HCT116 (cell line): Measurements from ENCODE around the gene TMCC1. TPM values are rescaled to one million over a fixed set of nuclear protein-coding genes. Genes with fewer than 3 reads are reported as not detected.

Experiments
- ATAC-seq: fragments of 200-7000 bp; cut with Tn5 transposase; 2 replicates; pipeline ENCODE4 v1.9.1; 2020; ENCODE audit warnings: mild to moderate bottlenecking, moderate library complexity
- BruUV-seq: library from RNA; stranded (reverse); fragments of 400-500 nt; replicated peaks from 2 replicates; lab custom pipeline; 2021; lab: Mats Ljungman, UMichigan
- CTCF ChIA-PET: fragments of 300-600 bp; sonication (Branson Sonifier 250); formaldehyde crosslinking; loops from one replicate; lab custom pipeline; 2021; ENCODE audit warnings: antibody characterized with exemption; lab: Charles Lee
- POLR2A ChIA-PET: fragments of 300-600, 350-600 bp; sonication (Branson Sonifier 250); formaldehyde crosslinking; loops from one replicate; lab custom pipeline; 2021; ENCODE audit warnings: antibody characterized with exemption; lab: Charles Lee
- RAD21 ChIA-PET, 2 experiments: fragments of 300-600 bp; sonication (Branson Sonifier 250); formaldehyde crosslinking; loops; one replicate each; lab custom pipeline; 2023; ENCODE audit warnings: low total read pairs in 2 of 2; ENCODE audit not compliant: uncharacterized antibody in 2 of 2, unreplicated experiment in 2 of 2, low non-redundant PET in 1 of 2; lab: Charles Lee
- DNase-seq: peaks from one replicate; pipeline ENCODE4 v3.0.0-alpha.2; 2010; ENCODE audit warnings: low read depth, low spot score
- H2AFZ ChIP-seq: fragments of 200-600 bp; shearing (Covaris generic), sonication (generic); 2 replicates; pipeline ENCODE4 v1.6.1; 2017; ENCODE audit warnings: low read depth, mixed run types, mixed read lengths, antibody characterized with exemption, low read length; ENCODE audit not compliant: poor library complexity, severe bottlenecking
- H3K27ac ChIP-seq: 2 replicates; pipeline ENCODE4 v1.5.1; 2012; ENCODE audit warnings: low read depth, low read length
- H3K27me3 ChIP-seq: fragments of 200-600 bp; sonication (generic); 2 replicates; pipeline ENCODE4 v1.6.1; 2016; ENCODE audit warnings: mixed run types, low read length, mixed read lengths; ENCODE audit not compliant: insufficient read depth
- H3K36me3 ChIP-seq, 2 experiments: fragments of 200-500 bp in 1 of 2; fragments of 200-600 bp in 1 of 2; sonication (Bioruptor generic) in 1 of 2; sonication (generic) in 1 of 2; 2 replicates each; pipeline versions ENCODE4 v1.5.1 to v1.6.1; 2014 to 2016; ENCODE audit warnings: low read length in 2 of 2, inconsistent platforms in 1 of 2, mixed read lengths in 1 of 2, mixed run types in 1 of 2; ENCODE audit not compliant: insufficient read depth in 2 of 2, control insufficient read depth in 1 of 2
- H3K4me1 ChIP-seq, 2 experiments: fragments of 200-600 bp in 1 of 2; sonication (generic) in 1 of 2; 2 replicates each; pipeline versions ENCODE4 v1.5.1 to v1.6.1; 2012 to 2017; ENCODE audit warnings: low read length in 2 of 2, inconsistent platforms in 1 of 2, mild to moderate bottlenecking in 1 of 2, mixed read lengths in 1 of 2, mixed run types in 1 of 2, moderate library complexity in 1 of 2; ENCODE audit not compliant: insufficient read depth in 2 of 2, control insufficient read depth in 1 of 2
- H3K4me2 ChIP-seq: fragments of 200-600 bp; sonication (generic); 2 replicates; pipeline ENCODE4 v1.6.1; 2017; ENCODE audit warnings: mixed run types, low read length, mixed read lengths
- H3K4me3 ChIP-seq, 2 experiments: fragments of 200-600 bp in 1 of 2; sonication (generic) in 1 of 2; replicated peaks in 1 of 2; 2 replicates each; pipeline ENCODE4 v1.5.1; 2011 to 2016; ENCODE audit warnings: low read length in 2 of 2, control low read depth in 1 of 2, low read depth in 1 of 2, mild to moderate bottlenecking in 1 of 2, mixed read lengths in 1 of 2, mixed run types in 1 of 2
- H3K79me2 ChIP-seq: fragments of 200-600 bp; sonication (generic); 2 replicates; pipeline ENCODE4 v1.6.1; 2017; ENCODE audit warnings: mild to moderate bottlenecking, mixed run types, low read length, moderate library complexity, mixed read lengths; ENCODE audit not compliant: insufficient read depth
- H3K9ac ChIP-seq: fragments of 200-600 bp; sonication (generic); 2 replicates; pipeline ENCODE4 v1.6.1; 2016; ENCODE audit warnings: low read length, mixed read lengths
- H3K9me2 ChIP-seq: fragments of 200-600 bp; sonication (generic), shearing (Covaris generic); 2 replicates; pipeline ENCODE4 v1.6.1; 2017; ENCODE audit warnings: mixed run types, mild to moderate bottlenecking, moderate library complexity; ENCODE audit not compliant: insufficient read depth
- H3K9me3 ChIP-seq, 2 experiments: fragments of 200-500 bp in 1 of 2; fragments of 200-600 bp in 1 of 2; sonication (Bioruptor generic) in 1 of 2; sonication (generic) in 1 of 2; 2 replicates each; pipeline ENCODE4 v1.6.1; 2014 to 2017; ENCODE audit warnings: low read length in 2 of 2, mixed read lengths in 2 of 2, inconsistent platforms in 1 of 2, low read depth in 1 of 2, mild to moderate bottlenecking in 1 of 2, mixed run types in 1 of 2, moderate library complexity in 1 of 2; ENCODE audit not compliant: control insufficient read depth in 1 of 2, insufficient read depth in 1 of 2
- H4K20me1 ChIP-seq: fragments of 200-600 bp; sonication (generic), shearing (Covaris generic); 2 replicates; pipeline ENCODE4 v1.6.1; 2017; ENCODE audit warnings: mixed run types, mild to moderate bottlenecking, moderate library complexity; ENCODE audit not compliant: insufficient read depth
- ATF3 ChIP-seq: IDR thresholded peaks from 2 replicates; pipeline ENCODE4 v1.6.1; 2012
- CBX3 ChIP-seq: IDR thresholded peaks from 2 replicates; pipeline ENCODE4 v1.6.1; 2012; ENCODE audit warnings: low read depth
- CEBPB ChIP-seq: IDR thresholded peaks from 2 replicates; pipeline ENCODE4 v1.6.1; 2012; ENCODE audit warnings: low read depth
- CTCF ChIP-seq, 3 experiments: fragments of 200-600 bp in 1 of 3; sonication (generic) in 1 of 3; IDR thresholded peaks in 2 of 3; conservative IDR thresholded peaks in 1 of 3; 2 replicates each; pipeline ENCODE4 v1.5.1; 2012 to 2017; ENCODE audit warnings: low read depth in 2 of 3, low read length in 2 of 3, antibody characterized with exemption in 1 of 3, borderline replicate concordance in 1 of 3, control low read depth in 1 of 3, mild to moderate bottlenecking in 1 of 3, mixed read lengths in 1 of 3, mixed run types in 1 of 3, moderate library complexity in 1 of 3; ENCODE audit not compliant: insufficient read depth in 1 of 3
- EGR1 ChIP-seq: IDR thresholded peaks from 2 replicates; pipeline ENCODE4 v1.6.1; 2012; ENCODE audit warnings: low read depth
- EZH2 ChIP-seq: fragments of 200-600 bp; sonication (generic); IDR thresholded peaks from 2 replicates; pipeline ENCODE4 v1.6.1; 2017; ENCODE audit warnings: antibody characterized with exemption, mixed run types
- EZH2phosphoT487 ChIP-seq: fragments of 200-600 bp; IDR thresholded peaks from 2 replicates; pipeline ENCODE4 v1.6.1; 2018; ENCODE audit warnings: antibody characterized with exemption, borderline replicate concordance
- JUND ChIP-seq: IDR thresholded peaks from 2 replicates; pipeline ENCODE4 v1.6.1; 2012
- MAX ChIP-seq: IDR thresholded peaks from 2 replicates; pipeline ENCODE4 v1.6.1; 2012
- POLR2AphosphoS5 ChIP-seq: IDR thresholded peaks from 2 replicates; pipeline ENCODE4 v1.6.1; 2011; ENCODE audit warnings: mild to moderate bottlenecking, low read depth, low read length, moderate library complexity
- SP1 ChIP-seq: IDR thresholded peaks from 2 replicates; pipeline ENCODE4 v1.6.1; 2012; ENCODE audit warnings: low read depth
- YY1 ChIP-seq: IDR thresholded peaks from 2 replicates; pipeline ENCODE4 v1.6.1; 2011; ENCODE audit warnings: low read length, low read depth, moderate library complexity, mild to moderate bottlenecking; ENCODE audit not compliant: insufficient replicate concordance; ENCODE audit errors: extremely low read depth
- ZBTB33 ChIP-seq: IDR thresholded peaks from 2 replicates; pipeline ENCODE4 v1.6.1; 2011; ENCODE audit warnings: mild to moderate bottlenecking, low read length, moderate library complexity; ENCODE audit not compliant: insufficient replicate concordance; ENCODE audit errors: extremely low read depth
- ZFX ChIP-seq: fragments of 450-650 bp; IDR thresholded peaks from 2 replicates; pipeline ENCODE4 v1.6.1; 2017
- ZNF274 ChIP-seq: fragments of 200-500 bp; sonication (Bioruptor generic); IDR thresholded peaks from 2 replicates; pipeline ENCODE4 v1.6.1; 2014; ENCODE audit warnings: mild to moderate bottlenecking, low read depth, low read length, inconsistent platforms
- intact Hi-C: fragments of 100-400 bp; cut with micrococcal nuclease; formaldehyde crosslinking; loops from 2 replicates; pipeline ENCODE4 v1.10.0; 2022
- total RNA-seq: library from RNA; stranded (reverse); gene quantifications from one replicate; pipeline ENCODE4 v1.2.1, GENCODE V29; 2021; ENCODE audit not compliant: unreplicated experiment

The TMCC1 gene
- total RNA-seq, 1 experiment from 2014 or later = 32.5 TPM

GRCh38 chr3:129613367-129613740 is 280.2 kb downstream of the TMCC1 start:
- intact Hi-C loops = no loop called here
- Histone ChIP-seq H2AFZ (no peak overlapping the region), H4K20me1 (no peaks in the 10 kb centered on the region), H3K79me2 (no peaks in the 10 kb centered on the region), H3K36me3 (no peaks in the 10 kb centered on the region), H3K9me3 (no peaks in the 10 kb centered on the region), H3K4me2 (no peak overlapping the region), H3K4me1 (peaks cover 3 to 35% of the 10 kb centered on the region in 2 experiments; a peak in 2 of 4 replicates), H3K4me3 (no peak overlapping the region), H3K27me3 (no peaks in the 10 kb centered on the region), H3K9ac (no peak overlapping the region), H3K9me2 (no peaks in the 10 kb centered on the region), H3K27ac (no peak overlapping the region)
- ChIA-PET RAD21 (no interaction called here), CTCF (no interaction called here), POLR2A (no interaction called here)
- no peak for DNase-seq
- no TSS peak for BruUV-seq
- ATAC-seq = no peak
- TF ChIP-seq CBX3 (no peak), ZFX (no peak)

- no peak for DNase-seq
- Histone ChIP-seq H3K9ac (no peak overlapping the region), H3K4me2 (no peak overlapping the region), H3K36me3 (no peaks in the 10 kb centered on the region), H3K27me3 (no peaks in the 10 kb centered on the region), H3K79me2 (no peaks in the 10 kb centered on the region), H3K9me2 (no peaks in the 10 kb centered on the region), H3K27ac (no peak overlapping the region), H3K4me3 (no peak overlapping the region), H4K20me1 (no peaks in the 10 kb centered on the region), H2AFZ (no peak overlapping the region), H3K9me3 (no peaks in the 10 kb centered on the region), H3K4me1 (peaks cover 3 to 36% of the 10 kb centered on the region in 2 experiments; a peak in 2 of 4 replicates)
- ChIA-PET CTCF (no interaction called here), RAD21 (no interaction called here), POLR2A (no interaction called here)
- no TSS peak for BruUV-seq
- intact Hi-C loops = no loop called here
- ATAC-seq = peak; percentile 16; the same call in 1 of the 2 replicates
- TF ChIP-seq POLR2AphosphoS5 (no peak), ZBTB33 (no peak), CTCF (IDR thresholded peaks at IDR 0.05 in 2 of 3, conservative IDR thresholded peaks at IDR 0.05 in 1 of 3; ENCODE audit: borderline replicate concordance in 1 of 3, insufficient read depth in 1 of 3, low read depth in 2 of 3, low read length in 2 of 3) (no peak), EZH2phosphoT487 (no peak), EZH2 (no peak), EGR1 (no peak), CEBPB (no peak), ZNF274 (no peak), MAX (no peak), JUND (no peak), YY1 (no peak), ZFX (no peak), ATF3 (no peak), SP1 (no peak), CBX3 (no peak)
These were observed 280.8 kb downstream of the TMCC1 start for GRCh38 chr3:129612534-129613366.
